Breast epithelium (tissue), 4 donors: Measurements from ENCODE around the gene TOP1. TPM values are rescaled to one million over a fixed set of nuclear protein-coding genes. Genes with fewer than 3 reads are reported as not detected.

ENCODE experiments used
- DNase-seq, 2 donors: peaks; one replicate each; pipeline ENCODE4 v3.0.0-alpha.2; 2019; ENCODE audit warnings: low spot score in 2 of 2
- H3K27ac ChIP-seq, 2 donors: fragments of 200-600 bp; sonication (generic) in 1 of 2; one replicate each; pipeline ENCODE4 v1.5.1; 2016 to 2019; ENCODE audit warnings: mild to moderate bottlenecking in 1 of 2
- H3K27me3 ChIP-seq, 2 donors: fragments of 200-600 bp; sonication (generic) in 1 of 2; one replicate each; pipeline versions ENCODE4 v1.5.1 to v1.6.0; 2017 to 2019; ENCODE audit warnings: control low read depth in 1 of 2, mild to moderate bottlenecking in 1 of 2
- H3K36me3 ChIP-seq: fragments of 200-600 bp; one replicate; pipeline ENCODE4 v1.5.1; 2019
- H3K4me1 ChIP-seq, 2 donors: fragments of 200-600 bp; sonication (generic); one replicate each; pipeline ENCODE4 v1.5.1; 2016 to 2019; ENCODE audit warnings: control low read depth in 1 of 2
- H3K4me3 ChIP-seq, 3 donors: fragments of 200-600 bp; sonication (generic); 1 replicate in 2 of 3; 2 replicates in 1 of 3; pipeline ENCODE4 v1.5.1; 2016 to 2019; ENCODE audit warnings: mild to moderate bottlenecking in 3 of 3, moderate library complexity in 2 of 3
- H3K9me3 ChIP-seq, 2 donors: fragments of 200-600 bp; sonication (generic) in 1 of 2; one replicate each; pipeline ENCODE4 v1.5.1; 2016 to 2019; ENCODE audit warnings: control low read depth in 1 of 2
- CTCF ChIP-seq, 3 donors: fragments of 450-650 bp; IDR thresholded peaks; one replicate each; pipeline ENCODE4 v1.5.1; 2016 to 2017; ENCODE audit warnings: antibody characterized with exemption in 3 of 3, mild to moderate bottlenecking in 3 of 3, moderate library complexity in 3 of 3
- POLR2A ChIP-seq: fragments of 450-650 bp; IDR thresholded peaks from one replicate; pipeline ENCODE4 v1.6.1; 2016; ENCODE audit warnings: antibody characterized with exemption, mild to moderate bottlenecking, moderate library complexity
- POLR2AphosphoS5 ChIP-seq, 3 donors: sonication (generic); formaldehyde crosslinking; IDR thresholded peaks; one replicate each; pipeline ENCODE4 v1.6.1; 2017; ENCODE audit warnings: antibody characterized with exemption in 3 of 3
- intact Hi-C: fragments of 100-400 bp; cut with DNase I; formaldehyde crosslinking; loops from one replicate; pipeline ENCODE4 v1.15.1; 2023; ENCODE audit warnings: low total_unique reads
- total RNA-seq, 3 donors: library from RNA; depleted of rRNA; stranded (reverse); fragments of >200 nt; gene quantifications; one replicate each; pipeline ENCODE4 v1.1.0, GENCODE V29; 2016

Gene TOP1
- total RNA-seq, 3 donors from 2014 or later: 24.0 to 41.6 (median 40.3) TPM

DNA sequence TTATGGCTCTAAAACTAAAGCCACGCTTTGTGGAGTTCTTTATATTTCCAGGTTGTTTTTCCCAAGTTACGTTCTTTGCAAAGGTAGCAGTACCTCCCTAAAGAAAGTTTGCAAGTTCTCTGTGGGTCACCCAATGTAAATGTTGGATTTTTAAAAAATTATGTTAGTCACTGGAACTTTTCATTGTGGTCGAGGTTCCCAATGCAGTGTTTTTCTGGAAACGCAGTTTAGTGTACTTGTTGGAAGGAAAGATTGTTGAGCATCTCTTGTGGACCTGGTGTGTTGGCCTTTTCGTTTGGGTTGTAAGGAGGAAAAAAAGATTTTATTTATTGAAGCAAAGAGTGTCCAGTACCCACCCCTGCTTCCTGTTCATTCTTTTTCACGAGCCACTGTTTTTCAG lies 1.4 kb downstream of the TOP1 start:
- TF ChIP-seq POLR2AphosphoS5 (IDR thresholded peaks at IDR 0.05): no peak
- no peak for TF ChIP-seq CTCF (IDR thresholded peaks at IDR 0.05)
- TF ChIP-seq POLR2A: no peak
- H3K4me1 ChIP-seq: peaks cover 0 to 18% of the 10 kb centered on the region in 2 donors

GRCh38 chr20:41030531-41031242 lies 2.1 kb downstream of the TOP1 start:
- no peak for TF ChIP-seq POLR2A
- TF ChIP-seq POLR2AphosphoS5 (IDR thresholded peaks at IDR 0.05): no peak
- no peak for TF ChIP-seq CTCF (IDR thresholded peaks at IDR 0.05)
- H3K9me3 ChIP-seq: no peaks in the 10 kb centered on the region
- peak overlapping the region; percentile 95 to 100 (median 96) for H3K4me3 ChIP-seq
- H3K36me3 ChIP-seq: no peaks in the 10 kb centered on the region
- no peak for DNase-seq
- H3K27me3 ChIP-seq: no peaks in the 10 kb centered on the region
- intact Hi-C loops: no loop called here
- H3K4me1 ChIP-seq: peaks cover 0 to 18% of the 10 kb centered on the region in 2 donors
- peak overlapping the region in 1 of 2 donors; percentile 99 for H3K27ac ChIP-seq

More for the DNA sequence above, 1.4 kb downstream of the TOP1 start:
- H3K27ac ChIP-seq: peak overlapping the region in 1 of 2 donors; percentile 99
- no peaks in the 10 kb centered on the region for H3K36me3 ChIP-seq
- H3K4me3 ChIP-seq: peak overlapping the region; percentile 95 to 100 (median 96)
- H3K9me3 ChIP-seq: no peaks in the 10 kb centered on the region
- no peaks in the 10 kb centered on the region for H3K27me3 ChIP-seq
- DNase-seq: no peak
- intact Hi-C loops: no loop called here

DNA sequence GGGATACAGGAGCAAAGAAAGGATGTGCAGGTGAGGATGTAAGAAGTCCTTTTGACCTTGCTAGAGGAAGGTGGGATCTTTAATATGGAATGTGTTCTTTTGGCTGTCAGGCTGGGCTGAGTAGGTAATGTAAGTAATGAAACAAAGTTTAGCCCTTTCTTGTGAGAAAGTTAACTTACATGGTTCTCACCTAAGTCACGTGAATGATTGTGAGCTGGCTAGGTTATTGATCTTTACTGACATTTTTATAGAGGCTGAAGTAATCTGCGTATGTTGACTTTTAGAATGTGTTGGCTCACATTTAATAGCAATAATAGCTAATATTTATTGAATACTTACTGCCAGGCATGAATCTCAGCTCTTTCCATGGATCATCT lies 2.6 kb downstream of the TOP1 start:
- Histone ChIP-seq H3K4me3 (peak overlapping the region; percentile 95 to 100 (median 96)), H3K36me3 (no peaks in the 10 kb centered on the region), H3K4me1 (peaks cover 0 to 18% of the 10 kb centered on the region in 2 donors), H3K27me3 (no peaks in the 10 kb centered on the region), H3K27ac (peak overlapping the region in 1 of 2 donors; percentile 40), H3K9me3 (no peaks in the 10 kb centered on the region)
- intact Hi-C loops: no loop called here
- TF ChIP-seq CTCF (IDR thresholded peaks at IDR 0.05): no peak
- no peak for TF ChIP-seq POLR2A
- TF ChIP-seq POLR2AphosphoS5 (IDR thresholded peaks at IDR 0.05): no peak
- no peak for DNase-seq

- intact Hi-C loops: no loop called here
- Histone ChIP-seq H3K4me1 (peaks cover 0 to 18% of the 10 kb centered on the region in 2 donors), H3K4me3 (peak overlapping the region in 1 of 3 donors; percentile 27)
These were observed 3.6 kb downstream of the TOP1 start for GRCh38 chr20:41032271-41032670.

More at GRCh38 chr20:41032271-41032670, 3.6 kb downstream of the TOP1 start:
- DNase-seq: no peak
- Histone ChIP-seq H3K9me3 (no peaks in the 10 kb centered on the region), H3K27me3 (no peaks in the 10 kb centered on the region), H3K36me3 (no peaks in the 10 kb centered on the region), H3K27ac (no peak overlapping the region)
- TF ChIP-seq CTCF (IDR thresholded peaks at IDR 0.05) (no peak), POLR2AphosphoS5 (IDR thresholded peaks at IDR 0.05) (no peak), POLR2A (no peak)
